Measurements from ENCODE around the gene PFN1. TPM values are rescaled to one million over a fixed set of nuclear protein-coding genes. Genes with fewer than 3 reads are reported as not detected.
A peak's percentile ranks its signal among the peaks of the same experiment; 100 is the strongest.

Gene PFN1
- total and polyA plus RNA-seq, 2 donors (not counting 3 experiments of a cell fraction or from before 2014, with no cell fraction given), result 1,191 to 1,577 TPM

- Histone ChIP-seq H3K9ac (replicated peaks; ENCODE audit: extremely low read depth, insufficient read depth, low read length) (peak overlapping the region; percentile 52), H3K9me1 (replicated peaks; ENCODE audit: control insufficient read depth, extremely low read depth, insufficient read depth, low read length) (no peaks in the 10 kb centered on the region), H3K4me3 (replicated peaks in 1 of 3; ENCODE audit: insufficient read depth in 1 of 3, low read depth in 1 of 3, low read length in 3 of 3) (peak overlapping the region; percentile 58 to 76 (median 60)), H3K27me3 (ENCODE audit: control insufficient read depth in 2 of 2, insufficient read depth in 2 of 2, low read length in 2 of 2) (no peaks in the 10 kb centered on the region), H3K4me1 (ENCODE audit: control insufficient read depth, extremely low read depth, insufficient read depth, low read length) (peaks cover 21% of the 10 kb centered on the region), H4K20me1 (replicated peaks; ENCODE audit: control insufficient read depth, extremely low read depth, insufficient read depth, low read length) (no peaks in the 10 kb centered on the region), H3K79me2 (ENCODE audit: control insufficient read depth, insufficient read depth, low read length) (peaks cover 18% of the 10 kb centered on the region), H3K9me3 (replicated peaks; ENCODE audit: control insufficient read depth, insufficient read depth, low read length) (no peaks in the 10 kb centered on the region), H2AFZ (ENCODE audit: low read depth, low read length) (peak overlapping the region; percentile 96), H3K4me2 (ENCODE audit: insufficient read depth, low read length) (peak overlapping the region; percentile 84), H3K27ac (ENCODE audit: insufficient read depth, low read depth, low read length) (peak overlapping the region; percentile 66), H3K36me3 (ENCODE audit: control insufficient read depth in 2 of 2, extremely low read depth in 1 of 2, insufficient read depth in 2 of 2, low read length in 2 of 2) (peaks cover 2 to 3% of the 10 kb centered on the region in 2 experiments)
- CTCF ChIA-PET, result interaction anchor here (0.6 to 4.6 kb wide), 20 partner anchors 9 to 256 kb away, joined by 3 to 50 read pairs (median 4); partner anchors contain the start of genes INCA1, KIF1C and SPAG7
- FAIRE-seq, result no peak
- intact Hi-C loops (cut with micrococcal nuclease) (loop anchor here (1.0 to 2.0 kb wide), 4 partner anchors 9 to 79 kb away; partner anchors contain the start of genes INCA1, KIF1C, RNF167 and SLC25A11), dilution Hi-C loops (cut with MboI; ENCODE audit: extremely low pct_ligation_motif_present, low sequenced_read_pairs) (no loop called here)
- BruUV-seq (replicated peaks), result TSS peak; percentile 44
- DNase-seq (ENCODE audit: low read depth, low spot score), result no peak
- TF ChIP-seq POLR2AphosphoS5 (IDR thresholded peaks at IDR 0.05; ENCODE audit: insufficient read depth, low read depth, low read length) (peak; percentile 28), JUN (IDR thresholded peaks at IDR 0.05; ENCODE audit: borderline replicate concordance, insufficient read depth, insufficient read length, low read depth) (no peak)
- POLR2A ChIA-PET, result interaction anchor here (0.9 kb wide), 1 partner anchor 9 kb away, joined by 4 read pairs; the partner anchor contains the start of genes INCA1 and KIF1C
These were observed 39.6 kb upstream of the PFN1 start for GRCh38 chr17:4987767-4988567.

DNA sequence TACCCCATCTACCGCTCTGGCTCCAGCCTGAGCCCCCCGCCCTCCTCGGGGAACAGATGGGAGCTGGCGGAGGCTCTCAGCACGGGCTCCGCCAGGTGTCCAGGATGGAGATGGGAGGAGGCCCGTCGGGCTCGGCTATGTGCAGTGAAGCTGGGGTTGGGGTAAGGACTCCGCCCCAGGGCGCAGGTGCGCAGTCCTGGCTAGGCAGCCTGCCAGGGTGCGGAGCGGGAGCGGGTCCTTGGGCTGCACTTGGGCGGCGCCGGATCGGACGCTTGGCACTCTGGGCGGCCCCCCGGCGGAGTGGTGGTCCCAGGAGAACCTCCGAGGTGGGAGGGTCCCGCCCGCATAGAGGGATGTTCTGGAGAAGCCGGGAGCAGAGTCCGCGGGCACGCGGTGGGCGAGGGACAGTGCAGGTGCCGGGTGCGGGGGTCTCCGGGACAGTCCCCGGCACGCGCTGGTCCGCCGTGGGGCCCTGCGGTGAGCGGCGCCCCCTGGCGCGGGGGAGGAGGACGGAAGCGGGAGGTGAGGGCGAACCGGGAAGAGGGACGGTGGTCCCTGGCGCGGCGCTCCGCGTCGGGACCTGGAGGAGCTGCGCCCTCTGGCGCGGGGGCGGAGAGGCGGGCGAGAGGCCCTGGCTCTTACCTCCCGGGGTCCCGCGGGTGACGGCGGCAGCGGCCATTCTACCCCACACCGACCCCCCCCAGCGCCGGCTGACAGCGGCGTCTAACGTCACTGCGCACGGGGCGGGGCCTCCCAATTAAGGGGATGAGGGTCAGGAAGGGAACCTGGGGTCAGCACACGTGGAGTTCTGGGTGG is 38.8 kb upstream of the PFN1 start, which contains the start of gene CAMTA2:
CAMTA2 (minus strand) TSS at position 725 of the 816 bp plus-strand sequence. CDS start 1,453 bp downstream, outside the sequence.
- peak; percentile 83 for DNase-seq (ENCODE audit: low read depth, low spot score)
- dilution Hi-C loops (cut with MboI; ENCODE audit: extremely low pct_ligation_motif_present, low sequenced_read_pairs) (no loop called here), intact Hi-C loops (cut with micrococcal nuclease) (loop anchor here (1.0 to 2.0 kb wide), 5 partner anchors 10 to 78 kb away; partner anchors contain the start of genes INCA1, KIF1C, RNF167 and SLC25A11)
- peak within 1 kb of the TSS; percentile 52 for H3K9ac ChIP-seq (replicated peaks; ENCODE audit: extremely low read depth, insufficient read depth, low read length)
- TF ChIP-seq, protein P1, sequence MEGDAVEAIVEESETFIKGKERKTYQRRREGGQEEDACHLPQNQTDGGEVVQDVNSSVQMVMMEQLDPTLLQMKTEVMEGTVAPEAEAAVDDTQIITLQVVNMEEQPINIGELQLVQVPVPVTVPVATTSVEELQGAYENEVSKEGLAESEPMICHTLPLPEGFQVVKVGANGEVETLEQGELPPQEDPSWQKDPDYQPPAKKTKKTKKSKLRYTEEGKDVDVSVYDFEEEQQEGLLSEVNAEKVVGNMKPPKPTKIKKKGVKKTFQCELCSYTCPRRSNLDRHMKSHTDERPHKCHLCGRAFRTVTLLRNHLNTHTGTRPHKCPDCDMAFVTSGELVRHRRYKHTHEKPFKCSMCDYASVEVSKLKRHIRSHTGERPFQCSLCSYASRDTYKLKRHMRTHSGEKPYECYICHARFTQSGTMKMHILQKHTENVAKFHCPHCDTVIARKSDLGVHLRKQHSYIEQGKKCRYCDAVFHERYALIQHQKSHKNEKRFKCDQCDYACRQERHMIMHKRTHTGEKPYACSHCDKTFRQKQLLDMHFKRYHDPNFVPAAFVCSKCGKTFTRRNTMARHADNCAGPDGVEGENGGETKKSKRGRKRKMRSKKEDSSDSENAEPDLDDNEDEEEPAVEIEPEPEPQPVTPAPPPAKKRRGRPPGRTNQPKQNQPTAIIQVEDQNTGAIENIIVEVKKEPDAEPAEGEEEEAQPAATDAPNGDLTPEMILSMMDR (IDR thresholded peaks at IDR 0.05; ENCODE audit: extremely low read depth in 1 of 2, insufficient read depth in 1 of 2, low read depth in 1 of 2, low read length in 2 of 2), result peak; percentile 64 to 81
- no peak for TF ChIP-seq JUN (IDR thresholded peaks at IDR 0.05; ENCODE audit: borderline replicate concordance, insufficient read depth, insufficient read length, low read depth)
- no peak for TF ChIP-seq MAX (IDR thresholded peaks at IDR 0.05; ENCODE audit: insufficient read depth, insufficient read length)
- no peak for TF ChIP-seq FOS (IDR thresholded peaks at IDR 0.05; ENCODE audit: borderline replicate concordance, insufficient read depth, low read length)
- peak; percentile 74 for TF ChIP-seq POLR2AphosphoS5 (IDR thresholded peaks at IDR 0.05; ENCODE audit: insufficient read depth, low read depth, low read length)
- peak; percentile 70 for TF ChIP-seq POLR2A (IDR thresholded peaks at IDR 0.05; ENCODE audit: low read depth, low read length)
- TF ChIP-seq GATA2 (IDR thresholded peaks at IDR 0.05; ENCODE audit: insufficient read depth, insufficient read length, low read depth, low read length), result no peak
- TF ChIP-seq MYC (IDR thresholded peaks at IDR 0.05; ENCODE audit: low read depth, low read length), result peak; percentile 34
- no peak for TF ChIP-seq EZH2 (IDR thresholded peaks at IDR 0.05; ENCODE audit: borderline replicate concordance, low read depth, low read length, severe bottlenecking)
- H3K4me1 ChIP-seq (ENCODE audit: control insufficient read depth, extremely low read depth, insufficient read depth, low read length), result peaks cover 24% of the 10 kb centered on the region
- H3K9me3 ChIP-seq (replicated peaks; ENCODE audit: control insufficient read depth, insufficient read depth, low read length), result no peaks in the 10 kb centered on the region
- TSS peak; percentile 38 for BruUV-seq (replicated peaks)
- H3K4me2 ChIP-seq (ENCODE audit: insufficient read depth, low read length), result peak within 1 kb of the TSS; percentile 84
- peak within 1 kb of the TSS; percentile 96 for H2AFZ ChIP-seq (ENCODE audit: low read depth, low read length)
- CTCF ChIA-PET, result interaction anchor here (0.6 to 4.6 kb wide), 23 partner anchors 8 to 452 kb away, joined by 3 to 50 read pairs (median 4); partner anchors contain the start of genes INCA1, KIF1C, RNF167 and SLC25A11
- H4K20me1 ChIP-seq (replicated peaks; ENCODE audit: control insufficient read depth, extremely low read depth, insufficient read depth, low read length), result no peaks in the 10 kb centered on the region
- H3K9me1 ChIP-seq (replicated peaks; ENCODE audit: control insufficient read depth, extremely low read depth, insufficient read depth, low read length), result no peaks in the 10 kb centered on the region
- H3K79me2 ChIP-seq (ENCODE audit: control insufficient read depth, insufficient read depth, low read length), result peaks cover 18% of the 10 kb centered on the region
- H3K27me3 ChIP-seq (ENCODE audit: control insufficient read depth in 2 of 2, insufficient read depth in 2 of 2, low read length in 2 of 2), result no peaks in the 10 kb centered on the region
- POLR2A ChIA-PET, result interaction anchor here (0.9 kb wide), 1 partner anchor 10 kb away, joined by 4 read pairs; the partner anchor contains the start of genes INCA1 and KIF1C
- peak within 1 kb of the TSS; percentile 58 to 76 (median 60) for H3K4me3 ChIP-seq (replicated peaks in 1 of 3; ENCODE audit: insufficient read depth in 1 of 3, low read depth in 1 of 3, low read length in 3 of 3)
- H3K36me3 ChIP-seq (ENCODE audit: control insufficient read depth in 2 of 2, extremely low read depth in 1 of 2, insufficient read depth in 2 of 2, low read length in 2 of 2), result peaks cover 2 to 9% of the 10 kb centered on the region in 2 experiments
- FAIRE-seq, result peak; percentile 89
- H3K27ac ChIP-seq (ENCODE audit: insufficient read depth, low read depth, low read length), result peak within 1 kb of the TSS; percentile 66

Data from endothelial cell of umbilical vein (primary cell).